GM18870 (cell line): ENCODE measurements around the gene RNF112.
A peak's percentile ranks its signal among the peaks of the same experiment; 100 is the strongest.

ENCODE experiments used
- ATAC-seq: cut with Tn5 transposase; IDR thresholded peaks from one replicate; pipeline ENCODE4 v1.9.1; 2021; ENCODE audit warnings: moderate library complexity; ENCODE audit not compliant: unreplicated experiment

RNF112 gene, protein sequence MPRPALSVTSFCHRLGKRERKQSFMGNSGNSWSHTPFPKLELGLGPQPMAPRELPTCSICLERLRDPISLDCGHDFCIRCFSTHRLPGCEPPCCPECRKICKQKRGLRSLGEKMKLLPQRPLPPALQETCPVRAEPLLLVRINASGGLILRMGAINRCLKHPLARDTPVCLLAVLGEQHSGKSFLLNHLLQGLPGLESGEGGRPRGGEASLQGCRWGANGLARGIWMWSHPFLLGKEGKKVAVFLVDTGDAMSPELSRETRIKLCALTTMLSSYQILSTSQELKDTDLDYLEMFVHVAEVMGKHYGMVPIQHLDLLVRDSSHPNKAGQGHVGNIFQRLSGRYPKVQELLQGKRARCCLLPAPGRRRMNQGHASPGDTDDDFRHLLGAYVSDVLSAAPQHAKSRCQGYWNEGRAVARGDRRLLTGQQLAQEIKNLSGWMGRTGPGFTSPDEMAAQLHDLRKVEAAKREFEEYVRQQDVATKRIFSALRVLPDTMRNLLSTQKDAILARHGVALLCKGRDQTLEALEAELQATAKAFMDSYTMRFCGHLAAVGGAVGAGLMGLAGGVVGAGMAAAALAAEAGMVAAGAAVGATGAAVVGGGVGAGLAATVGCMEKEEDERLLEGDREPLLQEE

DNA sequence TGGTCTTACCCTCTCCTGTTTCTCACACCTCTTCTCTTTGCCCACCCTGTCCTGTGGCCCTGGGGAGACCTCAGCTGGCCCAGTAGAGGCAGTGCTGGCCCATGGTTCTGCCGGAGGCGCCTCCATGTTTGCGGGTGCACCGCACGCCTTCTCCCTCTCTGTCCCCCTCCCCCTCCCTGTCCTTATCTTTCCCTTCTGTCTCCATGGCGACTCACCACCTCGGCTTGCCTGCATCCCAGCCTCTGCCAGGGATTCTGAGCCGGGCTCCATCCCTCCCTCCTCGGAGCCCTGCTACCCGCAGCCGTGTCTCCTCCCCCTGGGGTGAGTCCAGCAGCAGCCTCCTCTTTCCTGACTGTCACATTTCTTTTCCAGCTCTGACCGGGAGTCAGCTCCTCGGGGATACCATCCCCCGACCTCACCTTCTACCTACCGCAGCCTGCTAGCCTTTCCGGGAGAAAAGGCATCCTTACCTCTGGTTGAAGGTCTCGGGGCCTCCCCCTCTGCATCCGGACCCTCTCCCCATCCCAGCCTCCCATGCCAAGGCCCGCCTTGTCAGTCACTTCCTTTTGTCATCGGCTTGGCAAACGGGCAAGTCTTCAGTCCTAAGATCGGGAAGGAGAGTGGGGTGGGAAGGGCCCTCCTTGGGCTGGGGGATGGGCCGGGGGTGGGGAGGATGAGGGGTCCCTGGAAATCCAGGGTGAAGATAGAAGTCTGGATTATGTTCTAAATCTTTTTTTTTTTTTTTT, at the start of gene RNF112:
TSS of gene RNF112 (plus strand) at position 358 of the 746 bp plus-strand sequence. CDS start at position 535, 177 bp downstream.
- ATAC-seq, result no peak

DNA sequence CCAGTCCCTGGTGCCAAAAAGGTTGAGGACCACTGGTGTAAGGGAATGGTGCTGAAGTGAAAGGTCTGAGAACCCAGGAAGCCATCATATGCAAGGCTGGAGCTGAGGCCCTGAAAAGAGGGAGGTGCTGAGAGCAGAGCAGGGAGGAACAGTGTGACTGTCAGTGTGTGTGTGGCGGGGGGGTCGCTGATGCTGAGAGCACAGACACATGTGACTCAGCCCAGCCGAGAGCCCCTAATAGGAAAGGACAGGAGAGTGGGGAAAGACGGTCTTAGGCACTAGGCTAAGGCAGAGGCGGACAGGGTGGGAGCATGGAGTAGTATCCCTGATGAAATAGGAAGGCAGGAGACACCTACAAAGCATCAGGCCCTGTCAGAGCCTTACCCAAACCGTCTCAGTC, 49.7 kb upstream of the RNF112 start:
- no peak for ATAC-seq

DNA sequence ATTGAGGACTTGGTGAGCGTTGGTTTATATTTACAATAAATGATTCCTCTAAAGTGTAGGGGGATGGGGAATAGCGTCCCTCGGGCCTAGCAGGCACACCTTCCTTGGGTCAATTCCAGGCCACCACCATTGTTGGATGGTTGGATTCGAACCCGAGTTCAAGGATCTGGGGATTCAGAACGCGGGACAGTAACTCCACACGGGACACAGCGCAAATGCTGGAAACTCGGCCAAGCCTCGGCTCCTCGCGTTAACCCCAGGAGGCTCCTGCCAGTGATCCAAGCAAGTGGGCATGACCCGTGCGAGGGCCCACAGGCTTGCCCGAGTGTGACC, 49.1 kb upstream of the RNF112 start:
- no peak for ATAC-seq

DNA sequence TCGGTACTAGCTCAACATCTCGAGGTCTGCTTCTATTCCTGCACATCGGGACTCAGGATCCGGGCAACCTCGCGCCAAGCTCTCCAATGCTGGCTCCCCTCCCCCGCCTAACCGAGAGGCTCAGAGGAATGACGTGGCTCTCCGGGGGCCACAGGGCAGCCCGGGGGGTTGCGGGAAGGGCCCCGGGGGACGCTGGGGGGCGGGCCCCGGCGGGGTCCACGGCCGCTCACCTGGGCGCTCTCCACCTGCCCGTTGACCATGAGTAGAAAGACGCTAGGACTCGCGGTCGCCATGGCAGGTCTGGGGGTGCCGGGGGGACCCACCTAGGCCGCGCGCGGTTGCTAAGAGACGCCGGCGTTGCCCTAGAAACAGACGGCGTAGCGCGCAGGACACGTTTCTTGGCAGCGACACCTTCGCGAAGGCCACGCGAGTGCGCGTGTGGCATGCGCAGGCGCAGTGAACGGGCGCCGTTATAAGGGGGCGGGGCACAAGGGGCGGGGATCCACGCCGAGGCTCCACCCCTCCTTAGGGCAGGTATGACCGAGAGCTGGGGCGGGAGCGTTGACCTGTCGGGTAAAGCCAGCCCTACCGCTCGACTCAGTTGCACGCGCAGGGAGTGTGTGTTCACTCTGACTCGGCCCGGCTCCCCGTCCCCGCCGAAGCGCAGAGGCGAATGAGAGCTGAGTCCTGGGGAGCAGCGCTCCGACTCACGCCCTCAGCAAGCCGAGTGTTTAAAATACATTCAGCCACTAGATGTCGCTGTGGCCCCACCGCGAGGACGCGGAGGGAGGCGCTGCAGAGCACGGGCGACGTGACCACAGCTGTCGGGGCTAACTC, 48.5 kb upstream of the RNF112 start, which contains the start of gene B9D1:
TSS of gene B9D1 (minus strand) at position 447 of the 837 bp plus-strand sequence. CDS start at position 293, 154 bp downstream.
- ATAC-seq, result peak; percentile 85

DNA sequence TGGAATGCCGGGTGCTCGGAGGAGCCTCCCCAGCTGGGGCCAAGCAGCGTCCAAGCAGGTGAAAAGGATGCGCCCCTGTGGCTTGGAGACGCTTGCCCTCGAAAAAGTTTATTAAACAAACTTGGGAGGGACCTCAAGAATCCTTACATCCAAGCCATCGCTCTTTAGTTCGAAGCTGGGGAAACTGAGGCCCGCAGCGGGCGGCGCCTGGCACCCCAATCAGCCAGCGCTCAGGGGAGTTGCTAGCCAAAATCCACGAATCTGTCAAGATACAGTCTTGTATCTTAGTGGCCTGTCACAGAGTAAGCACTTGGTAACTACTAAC, 48.0 kb upstream of the RNF112 start:
- ATAC-seq, result no peak

DNA sequence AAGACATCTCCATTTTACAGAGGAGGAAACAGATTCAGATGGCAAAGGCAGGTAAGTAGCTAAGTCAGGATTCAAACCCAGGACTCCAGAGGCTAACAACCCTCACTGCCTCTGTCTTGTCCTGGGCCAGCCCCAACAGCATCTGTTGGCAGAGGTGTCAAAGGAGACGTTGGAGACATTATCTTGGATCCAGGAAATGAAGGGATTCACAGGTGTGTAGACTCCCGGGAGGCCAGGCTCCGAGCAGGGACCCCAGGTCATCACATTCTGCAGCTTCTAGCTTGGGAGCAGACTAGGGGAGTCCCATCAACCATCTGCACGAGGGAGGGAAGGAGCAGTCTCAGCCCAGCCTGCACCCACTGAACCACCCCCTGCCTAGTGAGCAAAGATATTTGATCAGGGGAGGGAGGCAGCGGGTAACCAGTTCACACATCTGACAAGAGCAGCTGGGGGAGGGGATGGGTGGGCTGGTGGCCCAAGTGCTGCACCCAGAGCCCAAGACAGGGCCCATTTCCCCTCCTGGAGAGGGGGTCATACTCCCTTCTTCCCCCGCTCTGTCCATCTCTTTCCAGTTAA, 47.5 kb upstream of the RNF112 start:
- ATAC-seq, result no peak

DNA sequence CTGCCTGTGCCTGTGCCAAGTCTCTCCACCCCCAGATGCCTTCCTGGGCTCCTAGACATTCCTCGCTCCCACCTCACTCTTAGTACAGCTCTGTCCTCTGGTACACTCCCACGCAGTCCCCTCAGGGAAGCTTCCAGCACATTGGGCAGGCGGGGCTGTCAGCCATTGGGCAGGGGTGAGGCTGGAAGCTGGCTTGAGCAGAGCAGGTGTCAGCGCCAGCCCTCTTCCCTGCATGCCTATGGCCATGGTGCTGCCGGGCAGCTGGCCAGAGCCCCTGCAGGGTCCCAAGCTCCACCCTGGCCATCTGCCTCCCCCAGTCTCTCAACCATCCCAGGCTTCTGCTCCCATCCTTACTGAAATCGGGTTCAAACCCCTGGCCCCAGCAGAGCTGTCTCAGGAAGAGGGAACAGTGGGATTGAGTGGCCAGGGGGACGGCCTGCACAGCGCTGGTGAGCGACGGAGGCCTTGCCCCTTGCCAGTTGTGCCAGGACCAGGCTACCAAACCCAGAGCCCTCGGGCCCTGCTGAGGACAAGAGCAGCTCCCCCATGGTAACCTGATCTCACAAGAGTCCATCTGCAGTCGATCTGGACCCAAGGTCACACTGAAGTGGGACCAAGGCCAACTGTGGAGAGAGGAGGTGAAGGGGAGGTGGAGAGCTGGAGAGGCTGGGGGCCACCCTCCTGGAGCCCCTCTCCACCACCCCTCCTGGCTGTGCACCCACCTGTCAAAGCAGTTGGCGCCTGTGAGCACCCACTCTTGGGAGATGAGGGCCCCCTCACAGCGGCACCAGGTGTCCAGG, 46.1 kb upstream of the RNF112 start:
- no peak for ATAC-seq

DNA sequence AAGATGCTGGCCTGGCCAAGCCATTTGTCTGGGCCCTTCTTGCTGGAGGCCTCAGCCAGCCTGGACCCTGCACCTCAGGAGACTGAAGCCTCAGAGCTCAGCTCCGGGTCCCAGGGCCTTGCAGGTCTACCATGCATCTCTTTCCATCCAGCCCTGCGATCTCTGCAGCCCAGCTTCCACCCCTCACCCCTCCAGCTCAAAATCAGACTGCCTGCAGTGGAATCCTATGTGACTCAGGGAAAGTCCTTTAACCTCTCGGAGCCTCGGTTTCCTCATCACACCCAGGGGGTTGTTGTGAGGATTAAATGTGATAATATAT, 45.6 kb upstream of the RNF112 start:
- no peak for ATAC-seq

DNA sequence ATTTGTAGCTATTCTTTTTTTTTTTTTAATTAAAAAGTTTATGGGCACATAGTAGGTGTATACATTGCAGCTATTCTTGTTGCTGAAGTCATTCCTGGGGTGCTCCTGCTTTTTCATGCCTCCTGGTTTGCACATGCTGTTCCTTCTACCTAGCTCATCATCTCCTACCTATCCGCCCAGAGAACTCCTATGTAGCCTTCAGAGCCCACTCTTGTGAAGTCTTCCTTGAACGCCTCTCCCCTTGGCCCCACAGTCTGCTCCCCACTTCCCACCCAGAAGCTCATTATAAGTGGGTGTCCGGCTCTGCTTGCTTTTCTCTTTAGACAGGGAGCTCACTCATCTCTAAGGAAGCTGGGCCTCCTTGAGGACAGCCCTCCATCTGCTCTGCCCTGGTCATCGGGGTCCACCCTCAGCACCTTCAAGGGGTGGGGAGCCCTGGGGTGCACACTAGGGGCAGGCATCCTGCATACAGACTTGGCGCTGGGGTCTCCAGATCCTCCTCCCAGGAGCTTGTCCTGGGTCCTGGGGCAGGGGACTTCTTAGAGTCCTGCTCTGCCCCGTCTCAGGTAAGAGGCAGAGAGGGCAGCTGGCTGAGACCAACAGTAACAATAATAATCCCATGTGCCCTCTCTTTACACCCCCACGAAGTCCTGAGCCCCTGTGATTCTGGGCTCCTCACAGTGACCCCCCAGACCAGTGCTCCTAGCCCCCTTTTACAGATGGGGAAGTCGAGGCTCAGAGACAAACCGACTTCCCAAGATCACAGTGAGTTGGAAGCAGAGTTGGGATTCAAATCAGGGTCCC, 45.0 kb upstream of the RNF112 start:
- ATAC-seq, result no peak

DNA sequence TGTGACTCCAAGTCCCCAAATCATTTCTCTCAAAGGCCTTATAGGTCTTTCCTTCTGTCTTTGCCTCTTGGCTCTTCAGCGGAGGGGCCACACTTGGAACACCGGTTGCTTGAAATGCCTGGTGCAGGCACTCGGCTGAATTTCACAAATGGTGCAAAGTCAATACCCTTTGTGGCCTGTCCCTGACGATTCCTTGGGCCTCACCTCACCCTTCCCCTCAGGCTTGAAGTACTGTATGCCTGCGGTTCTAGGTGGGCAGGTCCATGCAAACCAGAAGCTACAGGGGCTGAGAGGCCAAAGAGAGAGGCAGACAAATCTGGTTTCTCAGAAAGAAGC, 44.4 kb upstream of the RNF112 start:
- no peak for ATAC-seq

DNA sequence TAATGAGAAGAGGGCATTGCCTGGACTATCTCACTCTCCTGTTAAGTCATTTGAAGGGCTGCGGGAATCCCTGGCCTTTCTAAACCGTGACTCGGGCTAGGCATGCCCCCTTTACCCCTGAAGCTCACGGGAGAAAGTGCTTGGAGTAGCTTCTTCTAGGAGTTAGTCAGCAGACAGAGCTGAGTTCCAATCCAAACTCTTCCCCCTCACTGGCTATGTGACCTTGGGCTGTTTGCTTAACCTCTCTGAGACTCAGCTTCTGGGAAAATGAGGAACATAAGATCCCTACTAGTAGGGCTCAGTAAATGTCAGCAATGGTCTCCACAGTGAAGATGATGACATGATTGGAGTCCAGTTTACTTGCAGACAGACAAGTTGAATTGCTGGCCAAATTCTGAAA, 42.8 kb upstream of the RNF112 start:
- no peak for ATAC-seq

DNA sequence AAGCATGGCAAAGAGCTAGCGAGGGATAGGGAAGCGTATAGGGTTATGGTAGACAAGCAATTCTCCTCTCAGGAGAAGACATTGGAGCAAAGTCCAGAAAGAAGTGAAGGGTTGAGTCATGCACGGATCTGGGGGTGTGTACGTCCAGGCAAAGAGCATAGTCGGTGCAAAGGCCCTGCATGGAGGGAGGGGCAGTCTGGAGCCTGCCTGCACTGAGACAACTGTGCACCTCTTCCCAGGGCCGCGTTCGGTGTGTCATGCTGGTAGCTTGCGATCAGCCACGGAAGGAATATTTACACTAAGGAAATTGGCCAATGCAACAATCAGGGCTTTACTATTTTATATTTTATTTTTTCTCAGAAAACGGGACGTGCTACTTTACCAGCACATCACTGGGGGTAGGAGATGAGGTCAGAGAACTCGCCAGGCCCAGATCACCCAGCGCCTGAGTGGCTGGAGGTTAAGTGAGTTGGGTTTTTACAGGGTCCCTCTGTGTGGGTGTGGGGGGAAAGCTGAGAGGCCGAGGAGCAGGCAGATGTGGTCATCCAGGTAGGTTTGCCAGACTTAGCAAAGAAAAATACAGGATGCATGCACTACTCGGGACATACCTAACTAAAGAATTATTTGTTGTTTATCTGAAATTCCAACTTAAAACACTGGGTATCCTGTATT, 41.8 kb upstream of the RNF112 start:
- ATAC-seq, result no peak

DNA sequence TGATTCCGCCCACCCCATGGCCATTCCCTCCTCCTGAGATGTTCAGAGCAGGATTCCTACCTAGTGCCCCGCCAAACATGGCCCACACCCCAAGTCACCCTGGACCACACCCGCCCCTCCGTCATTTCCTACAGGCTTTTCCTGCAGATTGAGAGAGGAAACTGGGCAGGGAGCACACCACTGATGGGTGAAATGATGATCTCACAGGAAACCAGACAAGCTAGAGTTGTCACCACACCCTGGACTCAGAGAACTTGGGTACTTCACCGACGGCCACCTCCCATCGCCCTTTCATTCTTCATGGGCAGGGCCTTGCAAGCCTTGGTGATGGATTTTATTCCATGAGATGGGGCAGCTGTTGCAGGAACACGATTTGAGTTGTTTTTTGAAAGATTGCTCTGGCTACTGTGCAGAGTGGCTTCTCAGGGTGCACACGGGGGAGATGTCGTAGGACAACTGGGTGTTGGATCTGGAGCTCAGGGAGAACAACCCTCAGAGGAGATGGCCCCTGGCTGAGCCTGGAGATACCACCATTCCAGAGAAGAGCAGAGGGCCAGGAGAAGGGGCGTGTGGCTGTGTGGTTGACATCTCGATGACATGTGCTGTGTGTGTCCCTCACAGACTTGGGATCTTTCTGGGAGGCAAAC, 41.1 kb upstream of the RNF112 start:
- no peak for ATAC-seq

DNA sequence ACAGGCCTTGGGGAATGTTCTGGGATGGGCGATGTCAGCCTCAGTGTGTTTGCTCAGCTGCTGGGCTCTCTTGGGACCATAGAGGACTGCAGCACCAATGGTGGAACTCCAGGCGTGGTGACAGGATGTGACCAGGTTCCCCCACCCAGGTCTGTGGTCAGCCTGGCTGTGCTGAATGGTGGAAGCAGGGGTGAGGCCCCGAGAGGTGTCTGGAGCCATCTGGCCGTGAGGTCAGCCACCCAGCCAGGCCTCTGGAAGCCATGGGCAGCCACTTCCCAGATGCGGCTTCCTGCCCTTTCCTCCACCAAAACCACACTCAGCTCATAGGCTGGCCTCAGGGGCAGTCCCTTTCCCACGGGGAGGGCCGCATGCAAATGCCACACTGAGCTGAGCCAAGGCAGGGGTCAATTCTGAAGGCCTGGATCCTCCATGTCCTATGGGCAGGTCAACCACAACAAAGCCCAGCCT, 40.5 kb upstream of the RNF112 start:
- ATAC-seq, result no peak

DNA sequence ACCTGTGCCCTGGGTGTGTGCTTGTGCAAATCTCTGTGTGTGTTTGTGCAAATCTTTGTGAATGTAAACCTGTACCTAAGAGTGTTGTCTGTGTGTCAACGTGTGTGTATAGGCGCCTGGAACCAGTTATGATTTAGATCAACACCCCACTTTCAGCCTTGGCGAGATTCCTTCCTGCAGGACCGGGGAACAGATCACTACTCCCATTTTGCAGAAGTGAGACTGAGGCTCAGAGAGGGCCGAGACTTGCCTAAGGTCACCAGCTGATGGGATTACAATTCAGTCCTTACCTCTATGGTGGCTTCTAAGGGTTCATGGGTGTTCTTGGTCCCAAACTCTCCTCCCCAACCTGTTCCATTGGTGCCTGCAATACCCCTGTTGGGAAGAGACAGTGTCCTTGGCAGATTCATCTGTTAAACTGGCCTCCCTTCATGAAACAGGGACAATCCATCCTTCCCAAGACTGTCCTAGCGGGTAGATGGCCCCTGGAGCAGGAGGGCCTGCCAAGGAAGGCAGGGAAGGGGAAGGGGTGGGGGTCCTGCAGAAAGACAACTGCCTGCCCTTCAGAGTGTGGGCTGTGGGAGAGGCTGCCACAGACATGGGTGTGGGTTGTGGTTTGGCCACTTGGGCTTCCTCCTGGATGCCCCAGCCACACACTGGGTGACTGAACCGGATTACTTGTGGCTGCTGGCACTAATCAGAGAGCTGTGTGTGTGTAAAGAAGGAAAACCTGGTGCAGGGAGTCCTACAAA, 39.6 kb upstream of the RNF112 start:
- no peak for ATAC-seq

DNA sequence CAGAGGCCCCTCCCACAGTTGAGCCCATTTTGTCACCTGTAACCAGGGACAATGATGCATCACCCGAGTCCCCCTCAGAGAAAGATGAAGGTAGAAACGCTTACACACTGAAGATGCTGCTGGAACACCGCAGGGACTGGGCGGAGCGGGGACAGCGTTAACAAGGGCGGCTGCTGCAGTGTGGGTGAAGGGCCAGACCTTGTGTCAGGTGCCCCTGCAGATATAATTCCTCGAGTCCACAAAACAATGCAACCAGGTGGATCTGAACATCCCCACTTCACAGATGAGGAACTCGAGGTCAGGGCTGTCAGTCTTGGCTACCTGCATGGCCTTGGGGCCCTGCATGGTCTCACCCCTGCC, 39.0 kb upstream of the RNF112 start:
- ATAC-seq, result no peak

DNA sequence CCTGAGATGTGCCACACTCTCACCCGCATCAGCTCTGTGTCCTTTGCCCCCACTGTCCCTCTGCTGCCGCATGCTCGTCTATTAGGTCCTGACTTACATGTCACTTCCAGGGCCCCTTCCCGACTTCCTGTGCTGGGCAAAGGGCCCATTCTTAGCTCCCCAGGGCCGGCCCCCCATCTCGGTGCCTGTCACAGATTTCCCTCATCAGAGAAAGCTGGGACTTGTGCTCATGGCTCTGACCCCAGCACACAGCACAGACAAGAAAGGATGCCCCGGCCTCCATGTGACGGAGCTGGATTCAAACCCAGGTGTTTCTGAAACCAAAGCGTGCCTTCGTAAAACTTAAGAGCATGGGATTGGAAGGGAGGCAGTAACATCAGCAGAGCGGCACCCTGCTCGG, 38.6 kb upstream of the RNF112 start:
- ATAC-seq, result no peak
